CD4-positive, alpha-beta memory T cell (primary cell): ENCODE results near the gene MAD2L1. TPM values are rescaled to one million over a fixed set of nuclear protein-coding genes. Genes with fewer than 3 reads are reported as not detected.
"Not testable (repeated sequence)": the region's sequence is repeated elsewhere in the genome, so short reads cannot be mapped to it uniquely, and the experiment has no call there.

Experiments used
- CTCF ChIA-PET: fragments of 350-600 bp; sonication (Branson Sonifier 250); formaldehyde crosslinking; loops from one replicate; lab custom pipeline; 2021; ENCODE audit warnings: inconsistent platforms; ENCODE audit not compliant: partially characterized antibody; lab: Charles Lee
- POLR2A ChIA-PET: fragments of 350-600 bp; sonication (Branson Sonifier 250); formaldehyde crosslinking; loops from one replicate; lab custom pipeline; 2021; ENCODE audit not compliant: partially characterized antibody; lab: Charles Lee
- DNase-seq, 5 donors: peaks; one replicate each; pipeline versions ENCODE4 v3.0.0 to v3.0.0-alpha.2; 2020 to 2022; ENCODE audit warnings: mixed read lengths in 1 of 5
- H3K27ac ChIP-seq: one replicate; pipeline ENCODE4 v1.7.0; 2013; ENCODE audit warnings: low read depth, low read length
- H3K27me3 ChIP-seq: 2 replicates; pipeline ENCODE4 v1.7.0; 2013; ENCODE audit warnings: mild to moderate bottlenecking, low read length, moderate library complexity; ENCODE audit not compliant: insufficient read depth
- H3K36me3 ChIP-seq: 2 replicates; pipeline ENCODE4 v1.7.0; 2013; ENCODE audit warnings: mild to moderate bottlenecking, low read length, moderate library complexity; ENCODE audit not compliant: insufficient read depth
- H3K4me1 ChIP-seq: 2 replicates; pipeline ENCODE4 v1.7.0; 2013; ENCODE audit warnings: mild to moderate bottlenecking, low read length, moderate library complexity; ENCODE audit not compliant: insufficient read depth
- H3K4me3 ChIP-seq, 2 donors: one replicate each; pipeline ENCODE4 v1.7.0; 2013; ENCODE audit warnings: low read length in 2 of 2, mild to moderate bottlenecking in 1 of 2
- H3K9me3 ChIP-seq, 2 donors: one replicate each; pipeline ENCODE4 v1.7.0; 2013; ENCODE audit warnings: low read length in 2 of 2, control low read depth in 1 of 2; ENCODE audit not compliant: control insufficient read depth in 1 of 2
- H3K27ac Mint-ChIP-seq, 7 donors: one replicate each; pipeline ENCODE4 v1.8.0; 2020 to 2021; ENCODE audit warnings: mixed read lengths in 7 of 7, mild to moderate bottlenecking in 6 of 7, inconsistent platforms in 3 of 7, moderate library complexity in 3 of 7
- H3K27me3 Mint-ChIP-seq, 2 donors: one replicate each; pipeline ENCODE4 v1.8.0; 2020 to 2021; ENCODE audit warnings: mixed read lengths in 2 of 2
- H3K36me3 Mint-ChIP-seq, 2 donors: one replicate each; pipeline ENCODE4 v1.8.0; 2020 to 2021; ENCODE audit warnings: mixed read lengths in 2 of 2, inconsistent platforms in 1 of 2, mild to moderate bottlenecking in 1 of 2
- H3K4me1 Mint-ChIP-seq, 4 donors: one replicate each; pipeline ENCODE4 v1.8.0; 2020 to 2021; ENCODE audit warnings: mixed read lengths in 4 of 4, mild to moderate bottlenecking in 1 of 4
- H3K4me3 Mint-ChIP-seq, 8 donors: one replicate each; pipeline ENCODE4 v1.8.0; 2020 to 2021; ENCODE audit warnings: mixed read lengths in 8 of 8, mild to moderate bottlenecking in 7 of 8, moderate library complexity in 6 of 8, inconsistent platforms in 3 of 8
- H3K9me3 Mint-ChIP-seq, 8 donors: one replicate each; pipeline ENCODE4 v1.8.0; 2020 to 2021; ENCODE audit warnings: mixed read lengths in 8 of 8, mild to moderate bottlenecking in 5 of 8, inconsistent platforms in 3 of 8, moderate library complexity in 1 of 8
- intact Hi-C: fragments of 100-400 bp; cut with micrococcal nuclease; formaldehyde crosslinking; loops from one replicate; pipeline ENCODE4 v1.15.1; 2023
- polyA plus RNA-seq, 2 donors: library from polyadenylated mRNA; unstranded; fragments of 300-500 nt; fragmentation: Illumina TruSeq; gene quantifications; one replicate each; pipeline ENCODE4 v1.2.3, GENCODE V29; 2021
- total RNA-seq, 2 experiments: library from RNA; stranded (reverse); gene quantifications; one replicate each; pipeline ENCODE4 v1.2.3, GENCODE V29; 2021

The MAD2L1 gene
- total and polyA plus RNA-seq, 4 experiments from 2014 or later, result 8.0 to 24.3 (median 11.9) TPM

- no peak overlapping the region for H3K4me3 ChIP-seq
- POLR2A ChIA-PET, result no interaction called here
Observed at GRCh38 chr4:120078216-120078615, 11.6 kb upstream of the MAD2L1 start.

GRCh38 chr4:120071192-120071795, 4.6 kb upstream of the MAD2L1 start:
- peaks cover 18 to 32% (median 23%) of the 10 kb centered on the region in 4 donors for H3K4me1 Mint-ChIP-seq
- H3K27me3 ChIP-seq, result no peaks in the 10 kb centered on the region
- POLR2A ChIA-PET, result no interaction called here
- peaks cover 0 to 10% of the 10 kb centered on the region in 2 donors for H3K36me3 Mint-ChIP-seq
- CTCF ChIA-PET, result interaction anchor here (1.0 kb wide), 2 partner anchors 14 to 20 kb away, joined by 3 read pairs; no protein-coding TSS in a partner anchor
- H3K9me3 Mint-ChIP-seq, result no peaks in the 10 kb centered on the region
- H3K27ac ChIP-seq, result no peak overlapping the region
- H3K4me1 ChIP-seq, result peaks cover 22% of the 10 kb centered on the region
- H3K4me3 ChIP-seq, result no peak overlapping the region
- peak overlapping the region in 1 of 8 donors; percentile 43 for H3K4me3 Mint-ChIP-seq
- intact Hi-C loops, result loop anchor here (1.0 to 5.0 kb wide), 3 partner anchors 86 to 1182 kb away; no protein-coding TSS in a partner anchor
- H3K36me3 ChIP-seq, result no peaks in the 10 kb centered on the region
- H3K9me3 ChIP-seq, result no peaks in the 10 kb centered on the region
- no peaks in the 10 kb centered on the region for H3K27me3 Mint-ChIP-seq
- no peak overlapping the region for H3K27ac Mint-ChIP-seq
- peak; percentile 29 to 64 (median 58) for DNase-seq

More at GRCh38 chr4:120078216-120078615, 11.6 kb upstream of the MAD2L1 start:
- CTCF ChIA-PET, result interaction anchor here (1.5 kb wide), 1 partner anchor 77 kb away, joined by 3 read pairs; no protein-coding TSS in a partner anchor
- intact Hi-C loops, result no loop called here
- H3K36me3 ChIP-seq, result no peaks in the 10 kb centered on the region
- no peaks in the 10 kb centered on the region for H3K36me3 Mint-ChIP-seq
- no peak overlapping the region for H3K4me3 Mint-ChIP-seq
- H3K9me3 Mint-ChIP-seq, result no peaks in the 10 kb centered on the region
- no peak overlapping the region for H3K27ac Mint-ChIP-seq
- peaks cover 0 to 1% of the 10 kb centered on the region in 2 donors for H3K27me3 Mint-ChIP-seq
- no peak for DNase-seq
- H3K27me3 ChIP-seq, result no peaks in the 10 kb centered on the region
- no peaks in the 10 kb centered on the region for H3K4me1 ChIP-seq
- no peak overlapping the region for H3K27ac ChIP-seq
- no peaks in the 10 kb centered on the region for H3K9me3 ChIP-seq
- no peaks in the 10 kb centered on the region for H3K4me1 Mint-ChIP-seq

- Mint-ChIP-seq H3K4me3 (no peak overlapping the region), H3K27me3 (no peaks in the 10 kb centered on the region), H3K27ac (peak overlapping the region in 1 of 7 donors; percentile 1), H3K4me1 (peaks cover 23 to 43% (median 33%) of the 10 kb centered on the region in 4 donors), H3K36me3 (peaks cover 0 to 12% of the 10 kb centered on the region in 2 donors), H3K9me3 (no peaks in the 10 kb centered on the region)
- peaks cover 33% of the 10 kb centered on the region for H3K4me1 ChIP-seq
- no peak overlapping the region for H3K4me3 ChIP-seq
- CTCF ChIA-PET, result interaction anchor here (1.0 kb wide), 2 partner anchors 13 to 19 kb away, joined by 3 read pairs; no protein-coding TSS in a partner anchor
- intact Hi-C loops, result loop anchor here (2.0 to 5.0 kb wide), 2 partner anchors 87 to 1183 kb away; no protein-coding TSS in a partner anchor
- H3K27ac ChIP-seq, result no peak overlapping the region
- H3K36me3 ChIP-seq, result no peaks in the 10 kb centered on the region
- POLR2A ChIA-PET, result no interaction called here
- no peaks in the 10 kb centered on the region for H3K9me3 ChIP-seq
- no peak for DNase-seq
- H3K27me3 ChIP-seq, result no peaks in the 10 kb centered on the region
Observed at GRCh38 chr4:120070196-120070595, 3.5 kb upstream of the MAD2L1 start.

GRCh38 chr4:120065974-120066516, 603 bp downstream of the MAD2L1 start:
- Mint-ChIP-seq H3K36me3 (peaks cover 6 to 14% of the 10 kb centered on the region in 2 donors), H3K4me1 (peaks cover 39 to 71% (median 52%) of the 10 kb centered on the region in 4 donors), H3K4me3 (peak overlapping the region; percentile 89 to 99 (median 96)), H3K9me3 (no peaks in the 10 kb centered on the region), H3K27me3 (no peaks in the 10 kb centered on the region), H3K27ac (peak overlapping the region; percentile 96 to 99 (median 99))
- Histone ChIP-seq H3K27me3 (no peaks in the 10 kb centered on the region), H3K9me3 (no peaks in the 10 kb centered on the region), H3K4me1 (peaks cover 55% of the 10 kb centered on the region), H3K36me3 (peaks cover 7% of the 10 kb centered on the region), H3K27ac (peak overlapping the region; percentile 98), H3K4me3 (peak overlapping the region; percentile 83 to 94)
- ChIA-PET POLR2A (no interaction called here), CTCF (interaction anchor here (1.2 kb wide), 1 partner anchor 1125 kb away, joined by 3 read pairs; no protein-coding TSS in a partner anchor)
- no peak for DNase-seq
- intact Hi-C loops, result loop anchor here (1.0 kb wide), 2 partner anchors 854 to 1381 kb away; partner anchors contain the start of genes METTL14 and USP53

DNA sequence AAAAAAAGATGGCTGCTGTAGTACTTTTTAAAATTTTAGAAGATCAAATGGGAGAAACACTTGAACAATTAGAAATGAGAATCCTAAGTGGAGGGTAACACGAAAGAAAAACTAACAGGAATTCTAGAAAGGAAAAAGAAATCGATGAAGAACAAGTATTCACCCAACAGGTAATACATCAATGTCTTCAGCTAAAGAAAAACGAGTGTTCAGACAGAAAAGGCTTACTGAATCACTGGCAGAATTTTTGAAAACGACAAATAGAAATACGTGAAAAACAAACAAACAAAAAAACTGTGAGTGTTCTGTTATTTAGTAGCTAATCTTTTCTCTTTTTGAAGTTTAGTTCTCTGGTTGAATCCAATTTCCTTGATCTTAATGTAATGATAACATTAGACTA, 1.8 kb downstream of the MAD2L1 start:
- POLR2A ChIA-PET, result no interaction called here
- peak overlapping the region in 3 of 8 donors; percentile 33 to 50 (median 34) for H3K4me3 Mint-ChIP-seq
- H3K27me3 ChIP-seq, result no peaks in the 10 kb centered on the region

DNA sequence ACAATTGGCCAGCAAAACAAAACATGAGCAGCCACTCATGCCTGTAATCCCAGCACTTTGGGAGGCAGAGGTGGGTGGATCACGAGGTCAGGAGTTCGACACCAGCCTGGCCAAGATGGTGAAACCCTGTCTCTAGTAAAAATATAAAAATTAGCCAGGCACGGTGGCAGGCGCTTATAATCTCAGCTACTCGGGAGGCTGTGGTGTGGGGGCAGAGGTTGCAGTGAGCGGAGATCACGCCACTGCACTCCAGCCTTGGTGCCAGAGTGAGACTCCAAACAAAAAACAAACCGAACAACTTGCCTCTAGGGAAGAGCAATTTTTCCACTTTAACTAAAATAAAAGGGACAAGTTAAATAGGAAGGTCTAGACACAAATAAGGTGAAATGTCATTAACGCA, 2.9 kb downstream of the MAD2L1 start:
- H3K27me3 Mint-ChIP-seq, H3K36me3 ChIP-seq, DNase-seq, POLR2A ChIA-PET, H3K4me3 ChIP-seq, H3K27me3 ChIP-seq, H3K9me3 Mint-ChIP-seq, H3K9me3 ChIP-seq, intact Hi-C loops: not testable (repeated sequence)
- H3K4me1 Mint-ChIP-seq, result peaks cover 33 to 66% (median 47%) of the 10 kb centered on the region in 4 donors
- Histone ChIP-seq H3K27ac (peak overlapping the region; percentile 29), H3K4me1 (peaks cover 48% of the 10 kb centered on the region)
- peaks cover 16 to 22% of the 10 kb centered on the region in 2 donors for H3K36me3 Mint-ChIP-seq
- CTCF ChIA-PET, result interaction anchor here (0.7 kb wide), 1 partner anchor 9 kb away, joined by 3 read pairs; no protein-coding TSS in a partner anchor
- H3K4me3 Mint-ChIP-seq, result peak overlapping the region in 1 of 8 donors; percentile 47
- H3K27ac Mint-ChIP-seq, result peak overlapping the region in 5 of 7 donors; percentile 61 to 96 (median 79)

More for the DNA sequence above, 1.8 kb downstream of the MAD2L1 start:
- Histone ChIP-seq H3K36me3 (peaks cover 7% of the 10 kb centered on the region), H3K4me1 (peaks cover 55% of the 10 kb centered on the region), H3K9me3 (no peaks in the 10 kb centered on the region), H3K4me3 (no peak overlapping the region), H3K27ac (no peak overlapping the region)
- Mint-ChIP-seq H3K4me1 (peaks cover 36 to 70% (median 51%) of the 10 kb centered on the region in 4 donors), H3K9me3 (no peaks in the 10 kb centered on the region), H3K27me3 (no peaks in the 10 kb centered on the region), H3K27ac (peak overlapping the region; percentile 66 to 96 (median 79)), H3K36me3 (peaks cover 11 to 15% of the 10 kb centered on the region in 2 donors)
- no peak for DNase-seq
- CTCF ChIA-PET, result no interaction called here
- intact Hi-C loops, result no loop called here

- H3K9me3 ChIP-seq, result no peaks in the 10 kb centered on the region
- H3K4me1 ChIP-seq, result peaks cover 38% of the 10 kb centered on the region
- H3K9me3 Mint-ChIP-seq, result no peaks in the 10 kb centered on the region
- H3K27ac ChIP-seq, result peak overlapping the region; percentile 6
- POLR2A ChIA-PET, result no interaction called here
- H3K36me3 ChIP-seq, result peaks cover 7% of the 10 kb centered on the region
- no peaks in the 10 kb centered on the region for H3K27me3 ChIP-seq
- intact Hi-C loops, result no loop called here
- peak overlapping the region; percentile 24 to 96 (median 62) for H3K27ac Mint-ChIP-seq
- H3K27me3 Mint-ChIP-seq, result no peaks in the 10 kb centered on the region
- peak overlapping the region in 5 of 8 donors; percentile 10 to 47 (median 34) for H3K4me3 Mint-ChIP-seq
- H3K4me3 ChIP-seq, result no peak overlapping the region
- CTCF ChIA-PET, result interaction anchor here (0.5 to 1.4 kb wide), 4 partner anchors 8 to 1231 kb away, joined by 3 read pairs; no protein-coding TSS in a partner anchor
- no peak for DNase-seq
- H3K36me3 Mint-ChIP-seq, result peaks cover 20 to 25% of the 10 kb centered on the region in 2 donors
- peaks cover 28 to 57% (median 40%) of the 10 kb centered on the region in 4 donors for H3K4me1 Mint-ChIP-seq
Observed at GRCh38 chr4:120062663-120063195, 3.9 kb downstream of the MAD2L1 start.
